NCI-H748 (cell line): ENCODE measurements around the gene SLC12A8.

Source experiments
- DNase-seq: peaks from one replicate; lab custom pipeline; 2025; ENCODE audit not compliant: unreplicated experiment; lab: John Stamatoyannopoulos, UW

The SLC12A8 gene

GRCh38 chr3:125154800-125155269, 57.7 kb downstream of the SLC12A8 start:
- DNase-seq: no peak

DNA sequence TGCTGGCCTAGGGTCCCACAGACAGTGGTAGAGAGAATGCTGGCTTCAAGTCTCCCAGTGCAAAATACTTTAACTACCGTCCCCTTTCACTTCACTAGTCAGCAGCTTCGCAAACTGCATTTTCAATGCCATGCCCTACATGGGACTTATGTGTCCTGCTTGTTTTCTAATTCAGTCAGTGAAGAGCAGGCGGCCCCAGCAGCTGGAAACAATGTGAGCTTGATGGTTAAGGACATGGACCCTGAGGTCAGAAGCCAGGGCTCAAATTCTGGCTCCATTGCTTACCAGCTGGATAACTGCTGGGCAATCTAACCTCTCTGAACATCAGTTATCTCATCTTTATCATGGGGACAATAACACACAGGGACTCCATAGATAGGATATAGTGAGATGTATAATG, 58.4 kb downstream of the SLC12A8 start:
- DNase-seq: no peak

DNA sequence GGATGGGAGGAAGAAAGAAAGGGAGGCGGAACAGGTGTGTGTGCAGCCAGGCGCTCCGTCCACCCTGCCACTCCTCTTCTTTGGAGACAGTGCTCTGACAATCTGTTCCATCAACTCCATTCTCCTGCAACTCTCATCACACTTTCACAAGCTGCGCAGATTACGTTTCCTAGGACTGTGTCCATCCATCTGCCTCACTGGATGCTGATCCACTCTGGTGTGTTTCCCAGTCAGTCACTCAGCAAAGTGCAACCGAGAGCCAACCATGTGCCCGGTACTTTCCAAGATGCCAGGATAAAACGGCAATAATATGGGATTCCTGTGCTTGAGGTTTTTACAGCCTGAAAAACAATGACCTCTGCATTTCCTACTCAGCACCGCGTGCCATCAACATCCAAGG, 59.6 kb downstream of the SLC12A8 start:
- no peak for DNase-seq

DNA sequence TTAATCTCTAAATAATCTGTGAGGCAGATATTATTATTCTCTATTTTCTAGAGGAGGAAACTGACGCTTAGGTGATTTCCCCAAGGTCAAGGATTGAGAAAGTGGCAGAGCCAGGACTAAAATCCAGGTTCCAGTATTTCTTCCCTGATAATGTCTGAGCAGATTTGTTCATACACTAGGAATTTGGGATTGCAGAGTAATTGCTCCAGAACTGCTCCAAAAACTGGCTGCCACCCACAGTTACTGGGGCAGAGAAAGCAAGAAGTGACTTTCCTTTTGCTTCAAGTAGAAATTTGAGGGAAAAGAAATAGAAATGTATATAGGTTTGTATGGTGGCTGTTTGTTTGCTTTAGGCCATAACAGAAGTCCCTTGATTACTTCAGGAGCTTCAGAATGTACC, 60.6 kb downstream of the SLC12A8 start:
- no peak for DNase-seq

DNA sequence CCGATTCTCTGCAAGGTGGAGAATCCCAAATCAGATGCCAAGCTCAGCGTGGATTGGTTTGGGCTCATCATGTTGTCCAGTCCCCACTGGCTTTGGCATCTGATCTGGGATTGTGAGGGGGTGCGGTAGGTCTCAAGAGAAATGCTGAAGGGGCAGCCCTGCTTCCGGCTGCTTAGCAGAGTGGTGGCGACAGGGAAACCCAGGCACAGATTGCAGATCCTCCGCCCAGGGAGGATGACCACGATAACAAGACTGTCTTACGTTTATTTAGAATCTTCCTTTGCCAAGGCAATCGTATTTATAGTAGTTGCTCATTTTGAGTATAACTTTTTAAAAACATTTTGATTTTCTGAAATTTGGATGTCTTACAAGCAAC, 61.1 kb downstream of the SLC12A8 start:
- DNase-seq: no peak

- DNase-seq: peak; percentile 38
These were observed 61.8 kb downstream of the SLC12A8 start for GRCh38 chr3:125150525-125151441.

DNA sequence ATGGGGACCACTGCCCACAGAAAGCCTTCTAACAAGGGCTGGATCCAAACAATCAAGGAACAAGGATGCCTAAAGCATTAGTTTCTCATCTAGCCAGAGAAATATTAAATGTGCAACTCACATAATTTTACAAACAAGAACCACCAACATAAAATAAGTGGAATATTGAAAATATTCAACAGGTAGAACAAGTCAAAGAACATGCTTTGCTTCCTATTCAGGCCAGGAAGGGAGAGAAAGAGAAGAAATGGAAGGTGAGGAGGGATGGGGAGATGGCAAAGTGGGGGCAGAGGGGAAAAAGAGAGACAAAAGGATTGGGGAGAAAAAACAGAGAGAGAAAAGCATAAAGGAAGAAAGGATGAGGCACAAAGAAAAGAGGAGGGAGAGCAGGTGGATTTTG, 63.1 kb downstream of the SLC12A8 start:
- DNase-seq: no peak

- no peak for DNase-seq
These were observed 63.7 kb downstream of the SLC12A8 start for GRCh38 chr3:125148836-125149235.

DNA sequence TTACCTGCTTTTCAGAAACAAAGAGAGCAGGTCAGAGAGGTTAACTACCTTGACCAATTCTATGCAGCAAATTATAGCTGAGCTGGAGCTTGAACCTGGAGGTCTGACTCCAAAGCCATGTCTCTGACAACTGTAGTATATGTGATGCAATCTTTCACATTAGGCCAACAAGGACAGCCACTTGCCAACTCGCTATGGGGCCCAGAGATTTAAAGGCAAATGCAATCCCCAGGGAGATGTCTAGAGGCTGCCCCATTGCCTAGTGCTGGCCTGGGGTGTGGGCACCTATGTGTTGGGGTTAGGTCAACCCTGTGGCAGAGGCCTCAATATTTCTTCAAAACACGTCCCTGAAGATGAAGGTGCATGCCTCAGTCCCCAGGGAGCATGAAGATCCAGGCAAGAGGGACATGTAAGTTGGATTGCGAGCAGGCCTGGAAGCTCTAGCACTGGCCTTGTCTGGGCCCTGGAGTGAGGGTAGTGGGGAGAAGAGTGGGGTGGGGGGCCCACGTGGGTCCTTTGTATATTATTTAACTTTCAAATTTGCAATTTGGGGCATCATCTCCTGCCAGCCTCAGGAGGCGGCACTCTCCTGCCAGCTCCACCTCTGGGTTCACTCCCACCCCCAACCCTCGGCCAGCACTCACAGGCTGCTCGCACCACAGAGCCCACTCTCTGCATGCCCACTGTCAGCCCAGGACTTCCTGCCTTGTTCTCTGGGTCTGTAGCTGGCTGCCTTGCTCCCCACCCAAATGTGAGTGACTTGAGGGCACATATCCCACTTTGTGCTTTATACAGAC, 64.3 kb downstream of the SLC12A8 start:
- no peak for DNase-seq

DNA sequence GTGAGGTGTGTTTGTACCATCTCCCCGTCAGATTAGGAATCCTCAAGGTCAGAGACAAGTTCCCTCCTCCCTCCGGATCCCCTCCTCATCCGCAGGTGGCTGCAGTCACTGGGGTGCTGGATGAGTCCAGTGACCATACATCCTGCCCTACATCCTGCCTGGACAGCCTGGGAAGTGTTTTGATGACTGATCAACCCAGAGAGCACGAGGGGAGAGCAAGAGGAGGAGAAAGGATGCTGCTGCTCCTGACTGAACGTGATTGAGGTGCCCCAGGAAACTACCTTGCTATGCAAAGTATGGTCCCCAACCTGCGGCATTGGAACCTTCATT, 65.1 kb downstream of the SLC12A8 start:
- no peak for DNase-seq

- no peak for DNase-seq
These were observed 65.7 kb downstream of the SLC12A8 start for GRCh38 chr3:125146626-125147490.

DNA sequence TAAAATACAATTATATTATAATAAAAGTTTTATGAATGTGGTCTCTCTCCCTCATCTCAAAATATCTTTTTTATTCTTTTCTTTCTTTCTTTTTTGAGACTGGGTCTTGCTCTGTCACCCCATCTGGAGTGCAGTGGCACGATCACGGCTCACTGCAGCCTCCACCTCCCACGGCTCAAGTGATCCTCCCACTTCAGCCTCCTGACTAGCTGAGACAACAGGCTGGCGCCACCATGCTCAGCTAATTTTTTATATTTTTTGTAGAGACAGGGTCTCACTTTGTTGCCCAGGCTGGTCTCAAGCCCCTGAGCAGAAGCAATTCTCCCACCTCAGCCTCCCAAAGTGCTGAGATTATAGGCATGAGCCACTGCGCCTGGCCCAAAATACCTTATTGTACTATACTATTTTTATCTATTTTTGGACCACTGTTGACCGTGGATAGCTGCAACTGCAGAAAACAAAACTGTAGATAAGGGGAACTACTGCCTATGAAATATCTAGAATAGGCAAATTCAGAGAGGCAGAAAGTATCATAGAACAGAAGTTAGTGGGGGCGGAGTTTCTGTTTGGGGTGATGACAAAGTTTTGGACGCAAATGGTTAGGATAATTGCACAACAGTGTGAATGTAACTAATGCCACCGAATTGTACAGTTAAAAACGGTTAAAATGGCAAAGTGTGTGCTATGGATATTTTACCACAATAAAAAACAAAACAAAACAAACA, 66.6 kb downstream of the SLC12A8 start:
- no peak for DNase-seq

GRCh38 chr3:125144653-125145314, 67.8 kb downstream of the SLC12A8 start:
- DNase-seq: no peak

GRCh38 chr3:125143982-125144652, 68.4 kb downstream of the SLC12A8 start:
- no peak for DNase-seq

- DNase-seq: no peak
These were observed 69.0 kb downstream of the SLC12A8 start for GRCh38 chr3:125143538-125143937.

DNA sequence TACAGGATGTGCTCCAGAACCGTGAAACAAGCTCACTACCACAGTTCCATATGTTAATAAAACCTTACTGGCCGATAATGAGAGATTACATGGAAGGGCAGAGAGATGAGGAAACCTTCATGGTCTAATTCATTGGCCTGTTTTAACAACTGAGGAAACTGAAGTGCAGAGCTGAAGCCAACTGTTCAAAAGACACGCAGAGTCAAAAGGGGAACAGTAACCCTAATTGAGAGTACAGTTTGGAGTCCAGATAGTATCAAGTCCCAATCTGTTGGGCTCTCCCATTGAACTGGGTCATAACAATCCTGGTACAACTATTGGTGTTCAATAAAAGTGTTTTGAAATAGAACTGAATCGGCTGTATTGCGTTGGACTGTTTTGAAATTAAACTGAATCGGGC, 69.6 kb downstream of the SLC12A8 start:
- no peak for DNase-seq

DNA sequence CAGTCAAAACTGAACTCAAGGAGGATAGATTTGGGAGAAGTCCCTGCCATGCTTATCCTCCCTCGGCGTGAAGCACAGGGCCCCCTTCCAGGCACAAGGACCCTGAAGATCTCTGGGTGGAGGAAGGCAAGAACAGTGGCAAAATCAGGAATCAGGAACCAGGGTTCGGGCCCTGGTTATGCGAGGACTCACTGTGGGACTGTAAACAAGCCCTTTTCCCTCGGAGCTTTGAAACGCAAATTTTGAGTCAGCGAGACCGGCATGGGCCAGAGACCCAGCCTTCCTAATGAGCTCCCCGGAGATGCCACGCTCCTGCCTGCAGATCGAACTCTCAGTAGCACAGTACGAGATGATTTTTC, 70.1 kb downstream of the SLC12A8 start:
- DNase-seq: no peak

DNA sequence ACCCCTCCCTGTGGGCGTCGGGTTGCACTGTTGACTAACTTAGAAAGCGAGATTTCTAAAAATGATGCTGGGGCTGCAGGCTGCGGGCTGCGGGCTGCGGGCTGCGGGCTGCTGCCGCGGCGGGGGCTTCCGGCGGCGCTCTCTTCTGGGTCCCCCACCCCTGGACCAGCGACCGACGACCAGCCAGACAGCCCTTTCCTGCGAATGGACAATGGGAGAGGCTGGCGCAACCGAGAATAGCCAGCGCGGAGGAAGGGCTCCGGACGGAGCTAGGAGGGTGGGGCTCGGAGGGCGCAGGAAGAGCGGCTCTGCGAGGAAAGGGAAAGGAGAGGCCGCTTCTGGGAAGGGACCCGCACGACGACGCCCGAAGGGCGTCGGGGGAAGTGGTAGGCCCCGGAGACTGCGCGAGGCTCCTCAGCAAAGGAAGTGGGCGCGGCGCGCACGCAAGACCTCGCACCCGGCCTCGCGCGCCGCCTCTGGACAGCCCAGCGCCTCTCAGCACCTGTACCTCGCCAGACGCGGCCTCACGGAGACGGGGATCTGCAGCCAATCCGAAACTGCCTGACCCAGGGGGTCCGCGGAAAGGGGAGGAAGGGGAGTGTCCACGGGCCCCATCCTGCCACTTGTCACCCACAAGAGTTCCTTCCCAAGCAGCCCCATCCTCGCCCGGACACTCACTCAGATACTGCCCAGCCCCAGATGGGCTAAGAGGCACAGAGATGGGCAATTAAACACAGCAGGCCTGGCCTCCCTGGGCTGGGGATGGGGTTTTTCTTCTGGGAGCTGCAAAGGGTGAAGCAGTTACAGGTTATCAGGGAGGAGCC, 70.7 kb downstream of the SLC12A8 start:
- peak; percentile 77 for DNase-seq
